GM18519 (cell line): ENCODE measurements around the gene ELP6.
"Not testable (repeated sequence)": the region's sequence is repeated elsewhere in the genome, so short reads cannot be mapped to it uniquely, and the experiment has no call there.

ENCODE experiments used
- ATAC-seq: cut with Tn5 transposase; IDR thresholded peaks from one replicate; pipeline ENCODE4 v1.9.1; 2021; ENCODE audit warnings: mild to moderate bottlenecking, moderate library complexity; ENCODE audit not compliant: unreplicated experiment, low FRiP score

The ELP6 gene

DNA sequence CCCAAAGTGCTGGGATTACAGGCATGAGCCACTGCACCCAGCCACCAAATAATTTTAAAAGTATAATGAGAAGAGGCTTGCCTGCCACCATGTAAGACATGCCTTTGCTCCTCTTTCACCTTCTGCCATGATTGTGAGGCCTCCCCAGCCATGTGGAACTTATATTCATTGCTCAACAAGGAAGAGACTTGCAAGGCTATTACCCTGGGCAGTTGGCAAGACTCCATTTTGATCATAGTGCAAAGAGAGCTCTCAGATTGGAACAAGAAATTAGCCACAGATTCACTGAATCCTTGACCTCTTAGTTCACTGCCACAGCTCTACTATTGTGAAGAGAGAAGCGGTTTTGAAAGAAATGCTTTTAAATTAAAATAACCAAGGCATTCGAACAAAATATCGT, 43.9 kb downstream of the ELP6 start:
- ATAC-seq, result no peak

DNA sequence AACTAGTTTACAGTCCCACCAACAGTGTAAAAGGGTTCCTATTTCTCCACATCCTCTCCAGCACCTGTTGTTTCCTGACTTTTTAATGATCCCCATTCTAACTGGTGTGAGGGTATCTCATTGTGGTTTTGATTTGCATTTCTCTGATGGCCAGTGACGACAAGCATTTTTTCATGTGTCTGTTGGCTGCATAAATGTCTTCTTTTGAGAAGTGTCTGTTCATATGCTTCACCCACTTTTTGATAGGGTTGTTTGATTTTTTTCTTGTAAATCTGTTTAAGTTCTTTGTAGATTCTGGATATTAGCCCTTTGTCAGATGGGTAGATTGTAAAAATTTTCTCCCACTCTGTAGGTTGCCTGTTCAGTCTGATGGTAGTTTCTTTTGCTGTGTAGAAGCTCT, 45.2 kb downstream of the ELP6 start:
- ATAC-seq, result not testable (repeated sequence)

DNA sequence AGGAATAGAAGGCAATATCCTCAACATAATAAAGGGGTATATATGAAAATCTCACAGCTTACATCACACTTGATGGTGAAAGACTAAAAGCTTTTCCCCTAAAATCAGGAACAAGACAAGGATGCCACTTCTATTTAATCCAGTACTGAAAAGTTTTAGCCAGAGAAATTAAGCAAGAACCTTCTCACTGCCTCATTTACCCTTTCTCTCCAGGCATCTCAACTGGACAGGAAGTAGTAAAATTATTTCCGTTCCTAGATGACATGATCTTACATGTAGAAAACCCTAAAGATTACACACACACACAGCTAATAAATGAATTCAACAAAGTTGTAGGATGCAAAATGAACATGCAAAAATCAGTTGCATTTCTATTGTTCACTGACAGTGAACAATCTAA, 48.9 kb downstream of the ELP6 start:
- ATAC-seq, result no peak

DNA sequence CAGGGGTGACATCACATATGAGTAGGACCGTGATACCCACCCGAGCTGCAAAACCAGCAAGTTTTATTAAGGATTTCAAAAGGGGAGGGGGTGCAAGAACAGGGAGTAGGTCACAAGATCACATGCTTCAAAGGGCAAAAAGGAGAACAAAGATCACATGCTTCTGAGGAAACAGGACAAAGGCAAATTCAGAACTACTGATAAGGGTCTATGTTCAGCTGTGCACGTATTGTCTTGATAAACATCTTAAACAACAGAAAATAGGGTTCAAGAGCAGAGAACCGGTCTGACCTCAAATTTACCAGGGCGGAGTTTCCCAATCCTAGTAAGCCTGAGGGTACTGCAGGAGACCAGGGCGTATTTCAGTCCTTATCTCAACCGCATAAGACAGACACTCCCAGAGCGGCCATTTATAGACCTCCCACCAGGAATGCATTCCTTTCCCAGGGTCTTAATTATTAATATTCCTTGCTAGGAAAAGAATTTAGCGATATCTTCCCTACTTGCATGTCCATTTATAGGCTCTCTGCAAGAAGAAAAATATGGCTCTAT, 53.9 kb downstream of the ELP6 start:
- ATAC-seq, result not testable (repeated sequence)

DNA sequence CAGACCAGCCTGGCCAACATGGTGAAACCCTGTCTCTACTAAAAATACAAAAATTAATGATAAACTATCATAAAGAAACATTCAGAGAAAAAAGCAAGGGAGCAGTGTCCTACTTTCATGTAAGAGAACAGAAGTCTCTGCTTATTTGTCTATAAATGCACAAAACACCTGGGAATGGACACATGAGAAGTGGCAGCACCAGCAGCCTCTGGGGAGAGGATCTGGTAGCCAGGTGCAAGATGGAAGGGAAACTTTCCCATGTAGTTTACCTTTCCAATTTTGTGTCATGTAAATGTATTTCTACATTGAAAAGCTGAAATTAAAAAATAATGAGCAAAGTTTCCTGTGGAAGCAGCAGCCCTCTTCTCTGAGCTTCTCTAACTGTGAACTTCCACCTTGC, 56.5 kb downstream of the ELP6 start:
- ATAC-seq, result no peak

DNA sequence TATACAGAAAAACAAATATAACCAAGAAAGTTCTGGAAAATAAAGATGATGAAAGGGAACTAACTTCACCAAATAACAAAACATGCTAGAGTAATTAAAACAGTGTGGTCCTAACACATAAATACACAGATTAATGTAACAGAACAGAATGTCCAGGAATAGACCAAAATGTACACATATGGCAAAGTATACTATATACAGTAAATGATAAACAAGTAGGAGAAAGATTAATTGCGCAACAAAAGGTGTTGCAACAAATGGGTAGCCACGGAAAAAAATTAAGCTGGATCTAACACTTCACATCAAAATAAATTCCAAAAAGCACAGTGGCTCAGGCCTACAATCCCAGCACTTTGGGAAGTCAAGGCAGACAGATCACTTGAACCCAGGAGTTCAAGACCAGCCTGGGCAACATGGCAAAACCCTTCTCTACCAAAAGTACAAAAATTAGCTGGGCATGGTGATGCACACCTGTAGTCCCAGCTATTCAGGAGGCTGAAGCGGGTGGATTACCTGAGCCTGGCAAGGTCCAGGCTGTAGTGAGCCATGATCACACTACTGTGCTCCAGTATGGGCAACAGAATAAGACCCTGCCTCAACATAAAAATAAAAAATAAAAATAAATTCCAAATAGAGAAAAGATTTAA, 57.6 kb downstream of the ELP6 start:
- no peak for ATAC-seq

DNA sequence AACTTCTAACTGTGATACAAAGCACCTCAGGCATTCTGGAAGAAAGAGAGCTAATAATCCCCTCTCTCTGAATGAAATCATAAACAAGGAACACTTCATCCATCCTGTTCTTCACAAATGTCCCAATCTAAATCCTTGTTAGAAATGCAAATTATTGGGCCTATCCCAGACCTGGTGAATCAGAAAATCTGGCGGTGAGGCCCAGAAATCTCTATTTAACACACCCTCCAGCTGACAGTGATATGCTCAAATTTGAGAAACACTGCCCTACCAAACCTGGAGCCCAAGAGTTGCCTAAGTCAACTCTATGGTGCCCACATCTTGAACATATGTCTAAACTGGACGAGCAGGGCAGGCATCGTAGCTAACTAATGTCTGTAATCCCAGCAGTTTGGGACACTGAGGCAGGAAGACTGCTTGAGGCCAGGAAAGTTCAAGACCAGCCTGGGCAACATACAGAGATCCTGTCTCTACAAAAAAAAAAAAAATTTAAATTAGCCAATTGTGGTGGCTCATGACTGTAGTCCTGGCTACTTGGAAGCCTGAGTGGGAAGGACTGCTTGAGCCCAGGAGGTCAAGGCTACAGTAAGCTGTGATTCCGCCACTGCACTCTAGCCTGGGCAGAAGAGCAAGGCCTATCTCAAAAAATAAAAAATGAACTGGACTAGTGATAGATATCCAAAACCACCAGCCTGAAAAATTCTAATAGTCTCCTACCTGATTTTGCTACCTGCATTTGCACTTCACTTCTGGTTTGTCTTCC, 60.9 kb downstream of the ELP6 start:
- ATAC-seq, result no peak
